A204.1 (cell line): ENCODE data around the gene SCN4A.
"Not testable (repeated sequence)": the region's sequence is repeated elsewhere in the genome, so short reads cannot be mapped to it uniquely, and the experiment has no call there.

Experiments
- FAIRE-seq: peaks from 2 replicates; lab custom pipeline; 2012; peaks lifted over from hg19 to GRCh38; lab: Jason Lieb, UNC

Gene SCN4A

GRCh38 chr17:63911657-63912100 lies 61.0 kb downstream of the SCN4A start:
- no peak for FAIRE-seq

- FAIRE-seq = no peak
Measured at GRCh38 chr17:63911041-63911635, 61.6 kb downstream of the SCN4A start, which contains the start of gene CSHL1. CSHL1 (minus strand) TSS chr17:63911258; CDS start chr17:63911196, 62 bp downstream.

- no peak for FAIRE-seq
Measured at GRCh38 chr17:63910096-63910495, 62.6 kb downstream of the SCN4A start.

- FAIRE-seq = not testable (repeated sequence)
Measured at GRCh38 chr17:63909586-63909985, 63.1 kb downstream of the SCN4A start.

GRCh38 chr17:63907161-63907778 lies 65.4 kb downstream of the SCN4A start:
- FAIRE-seq = not testable (repeated sequence)

DNA sequence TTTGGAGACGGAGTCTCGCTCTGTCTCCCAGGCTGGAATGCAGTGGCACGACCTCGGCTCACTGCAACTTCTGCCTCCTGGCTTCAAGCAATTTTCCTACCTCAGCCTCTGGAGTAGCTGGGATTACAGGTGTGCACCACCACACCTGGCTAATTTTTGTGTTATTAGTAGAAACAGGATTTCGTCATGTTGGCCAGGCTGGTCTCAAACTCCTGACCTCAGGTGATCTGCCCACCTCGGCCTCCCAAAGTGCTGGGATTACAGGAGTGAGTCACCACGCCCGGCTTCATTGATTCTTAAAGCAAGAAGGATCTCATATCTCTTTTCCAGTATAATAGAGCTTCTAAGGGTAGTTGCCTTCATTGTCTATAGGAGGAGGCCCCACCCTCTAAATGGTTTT lies 67.9 kb downstream of the SCN4A start:
- not testable (repeated sequence) for FAIRE-seq

DNA sequence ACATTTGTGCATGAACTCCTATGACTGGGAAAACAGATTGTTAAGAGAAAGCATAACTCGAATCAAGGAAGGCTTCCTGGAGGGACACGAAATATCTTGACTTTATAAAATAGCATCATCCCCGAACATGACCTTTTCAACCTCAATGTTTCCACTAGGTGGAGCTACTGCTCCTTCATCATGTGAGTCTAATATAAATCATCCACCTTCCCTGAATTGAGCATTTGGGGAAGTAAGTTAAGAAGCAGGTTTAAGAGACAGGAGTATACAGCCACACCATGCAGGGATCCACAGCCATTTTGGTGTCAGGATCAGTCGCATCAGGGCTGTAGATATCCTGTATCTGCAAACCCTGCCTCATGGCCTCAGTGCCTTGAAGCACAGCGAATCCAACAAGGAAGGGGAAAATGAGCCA lies 68.9 kb downstream of the SCN4A start:
- FAIRE-seq = peak; percentile 48

GRCh38 chr17:63901971-63902370 lies 70.7 kb downstream of the SCN4A start:
- FAIRE-seq = not testable (repeated sequence)

GRCh38 chr17:63898899-63899798 lies 73.6 kb downstream of the SCN4A start:
- not testable (repeated sequence) for FAIRE-seq

- not testable (repeated sequence) for FAIRE-seq
Measured at GRCh38 chr17:63896524-63897354, 76.0 kb downstream of the SCN4A start, which contains the start of gene CSH1. CSH1 (minus strand) TSS chr17:63896574; CDS start chr17:63896511, 63 bp downstream.

DNA sequence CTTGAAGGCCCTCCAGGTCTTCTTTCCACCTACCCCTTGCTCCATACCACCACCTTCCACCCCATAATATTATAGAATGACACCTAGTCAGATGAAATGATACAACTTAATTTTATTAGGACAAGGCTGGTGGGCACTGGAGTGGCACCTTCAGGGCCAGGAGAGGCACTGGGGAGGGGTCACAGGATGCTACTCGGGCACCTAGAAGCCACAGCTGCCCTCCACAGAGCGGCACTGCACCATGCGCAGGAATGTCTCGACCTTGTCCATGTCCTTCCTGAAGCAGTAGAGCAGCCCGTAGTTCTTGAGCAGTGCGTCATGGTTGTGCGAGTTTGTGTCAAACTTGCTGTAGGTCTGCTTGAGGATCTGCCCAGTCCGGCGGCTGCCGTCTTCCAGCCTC lies 77.9 kb downstream of the SCN4A start:
- FAIRE-seq = not testable (repeated sequence)

- FAIRE-seq = not testable (repeated sequence)
Measured at GRCh38 chr17:63894021-63894420, 78.7 kb downstream of the SCN4A start.

- FAIRE-seq = not testable (repeated sequence)
Measured at GRCh38 chr17:63892316-63893037, 80.2 kb downstream of the SCN4A start.

DNA sequence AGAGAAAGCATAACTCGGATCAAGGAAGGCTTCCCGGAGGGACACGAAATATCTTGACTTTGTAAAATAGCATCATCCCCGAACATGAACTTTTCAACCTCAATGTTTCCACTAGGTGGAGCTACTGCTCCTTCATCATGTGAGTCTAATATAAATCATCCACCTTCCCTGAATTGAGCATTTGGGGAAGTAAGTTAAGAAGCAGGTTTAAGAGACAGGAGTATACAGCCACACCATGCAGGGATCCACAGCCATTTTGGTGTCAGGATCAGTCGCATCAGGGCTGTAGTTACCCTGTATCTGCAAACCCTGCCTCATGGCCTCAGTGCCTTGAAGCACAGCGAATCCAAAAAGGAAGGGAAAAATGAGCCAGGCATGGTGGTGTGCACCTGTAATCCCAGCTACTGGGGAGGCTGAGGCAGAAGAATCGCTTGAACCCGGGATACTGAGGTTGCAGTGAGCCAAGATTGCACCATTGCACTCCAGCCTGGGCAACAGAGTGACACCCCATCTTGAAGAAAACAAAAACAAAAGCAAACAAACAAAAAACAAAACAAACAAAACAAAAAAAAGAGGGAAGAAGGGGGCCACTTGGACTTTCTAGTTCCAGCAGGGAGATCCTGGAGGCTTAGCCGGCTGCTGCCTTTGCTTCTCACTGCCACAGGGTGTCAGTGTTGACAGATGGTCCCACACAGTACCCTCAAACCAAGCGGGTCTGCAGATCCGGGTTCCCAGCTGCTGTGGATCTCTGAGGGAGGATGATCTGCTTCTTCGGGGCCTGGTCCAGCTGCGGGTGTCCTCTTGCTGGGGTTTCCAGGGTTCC lies 83.5 kb downstream of the SCN4A start:
- peak; percentile 72 for FAIRE-seq
